Stimulated activated CD4-positive, alpha-beta T cell treated with anti-CD3 and anti-CD28 coated beads, Interleukin-2, amount 100 ng/mL, for 4 hours (primary cell): ENCODE results near the gene IGHMBP2.

Experiments
- DNase-seq: peaks from one replicate; pipeline ENCODE4 v3.0.0-alpha.2; 2020; ENCODE audit warnings: low read depth

The IGHMBP2 gene

DNA sequence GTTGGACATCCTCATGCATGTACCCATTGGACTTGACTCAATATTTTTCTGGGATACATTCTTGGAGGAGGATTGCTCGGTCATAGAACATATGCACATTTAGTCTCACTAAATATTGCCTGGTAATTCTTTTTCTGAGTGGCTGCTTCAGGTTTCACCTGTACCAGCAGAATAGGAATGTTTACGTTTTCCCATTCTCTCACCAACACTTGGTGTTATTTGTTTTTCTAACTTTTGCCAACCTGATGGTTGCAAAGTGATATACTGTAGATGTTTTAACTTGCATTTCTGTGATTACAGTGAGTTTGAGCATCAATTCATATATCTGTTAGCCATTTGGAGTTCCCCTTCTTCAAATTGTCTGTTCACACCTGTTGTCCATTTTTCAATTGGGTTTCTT, 78.4 kb downstream of the IGHMBP2 start:
- no peak for DNase-seq

DNA sequence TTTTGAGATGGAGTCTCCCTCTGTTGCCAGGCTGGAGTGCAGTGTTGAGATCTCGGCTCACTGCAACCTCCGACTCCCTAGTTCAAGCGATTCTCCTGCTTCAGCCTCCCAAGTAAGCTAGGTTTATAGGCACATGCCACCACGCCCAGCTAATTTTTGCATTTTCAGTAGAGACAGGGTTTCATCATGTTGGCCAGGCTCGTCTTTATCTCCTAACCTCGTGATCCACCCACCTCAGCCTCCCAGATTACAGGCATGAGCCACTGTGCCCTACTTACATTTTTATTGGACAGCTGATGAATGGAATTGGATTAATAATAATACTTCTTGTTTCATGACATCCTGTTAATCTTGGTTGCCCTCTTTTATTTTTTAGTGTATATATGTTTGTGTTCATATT, 80.1 kb downstream of the IGHMBP2 start:
- DNase-seq: no peak

DNA sequence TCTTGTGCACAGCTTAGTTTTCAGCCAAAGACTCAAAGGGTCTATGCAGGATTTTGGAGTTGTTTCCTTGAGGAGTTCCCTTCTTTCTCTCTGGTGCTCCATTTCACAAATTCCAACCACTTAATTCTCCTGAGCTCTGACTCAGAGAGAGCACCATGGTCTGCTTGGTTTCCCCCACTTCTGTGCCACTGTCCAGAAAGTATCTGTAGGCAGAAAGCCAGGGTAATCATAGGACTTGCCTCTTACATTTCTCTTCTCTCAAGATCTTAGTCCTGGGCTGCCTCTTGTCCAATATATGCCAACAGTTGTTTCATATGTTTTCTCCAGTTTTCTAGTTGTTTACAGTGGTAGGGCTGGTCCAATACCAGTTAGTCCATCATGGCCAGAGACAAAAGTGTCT, 83.5 kb downstream of the IGHMBP2 start:
- no peak for DNase-seq

DNA sequence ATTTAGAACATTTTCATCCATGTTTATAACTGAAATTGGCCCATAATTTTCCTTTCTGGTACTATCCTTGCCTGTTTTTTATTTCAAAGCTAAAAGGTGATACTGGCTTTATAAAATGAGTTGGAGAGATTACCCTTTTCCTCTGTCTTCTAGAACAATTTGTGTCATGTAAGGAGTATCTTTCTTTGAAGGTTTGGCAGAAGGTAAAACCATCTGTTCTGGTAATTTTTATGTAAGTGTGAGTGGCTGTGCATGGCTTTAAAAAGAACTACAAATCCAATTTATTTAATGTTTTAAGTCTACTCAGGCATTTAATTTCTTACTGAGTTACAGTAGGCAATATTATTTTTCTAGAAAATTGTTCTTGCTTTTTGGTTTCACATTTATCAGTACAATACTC, 84.8 kb downstream of the IGHMBP2 start:
- DNase-seq: no peak
